ENCODE results near the gene PLD5.

PLD5 gene

GRCh38 chr1:242524571-242525359 is at the start of gene PLD5:
Gene PLD5, minus strand, starts transcription at chr1:242524697.
- peak; percentile 44 for DNase-seq

- no peak for DNase-seq
Observed at GRCh38 chr1:242569867-242570266, 45.4 kb upstream of the PLD5 start.

GRCh38 chr1:242568666-242569065 is 44.2 kb upstream of the PLD5 start:
- DNase-seq, result no peak

- no peak for DNase-seq
Observed at GRCh38 chr1:242567596-242567995, 43.1 kb upstream of the PLD5 start.

GRCh38 chr1:242556759-242557158 is 32.3 kb upstream of the PLD5 start:
- DNase-seq, result no peak

GRCh38 chr1:242556276-242556675 is 31.8 kb upstream of the PLD5 start:
- DNase-seq, result no peak

- DNase-seq, result no peak
Observed at GRCh38 chr1:242554577-242554976, 30.1 kb upstream of the PLD5 start.

- no peak for DNase-seq
Observed at GRCh38 chr1:242546849-242547729, 22.6 kb upstream of the PLD5 start.

- DNase-seq, result no peak
Observed at GRCh38 chr1:242546441-242546840, 21.9 kb upstream of the PLD5 start.

- no peak for DNase-seq
Observed at GRCh38 chr1:242544071-242544470, 19.6 kb upstream of the PLD5 start.

GRCh38 chr1:242542271-242542670 is 17.8 kb upstream of the PLD5 start:
- no peak for DNase-seq

GRCh38 chr1:242535986-242536385 is 11.5 kb upstream of the PLD5 start:
- no peak for DNase-seq

- DNase-seq, result no peak
Observed at GRCh38 chr1:242534753-242535152, 10.3 kb upstream of the PLD5 start.

- DNase-seq, result no peak
Observed at GRCh38 chr1:242530761-242531160, 6.3 kb upstream of the PLD5 start.

GRCh38 chr1:242525769-242526168 is 1.3 kb upstream of the PLD5 start:
- no peak for DNase-seq

GRCh38 chr1:242525360-242525722 is 844 bp upstream of the PLD5 start:
- peak; percentile 2 for DNase-seq

GRCh38 chr1:242523719-242524570 is 552 bp downstream of the PLD5 start:
- DNase-seq, result peak; percentile 80

- no peak for DNase-seq
Observed at GRCh38 chr1:242522996-242523718, 1.3 kb downstream of the PLD5 start.

- DNase-seq, result no peak
Observed at GRCh38 chr1:242522304-242522945, 2.1 kb downstream of the PLD5 start.

GRCh38 chr1:242515555-242515954 is 8.9 kb downstream of the PLD5 start:
- no peak for DNase-seq

GRCh38 chr1:242506724-242507123 is 17.8 kb downstream of the PLD5 start:
- DNase-seq, result no peak

GRCh38 chr1:242489545-242489944 is 35.0 kb downstream of the PLD5 start:
- no peak for DNase-seq
